Erythroblast (primary cell): Measurements from ENCODE around the gene HELZ2.

Source experiments
- GATA1 ChIP-seq: IDR thresholded peaks from 2 replicates; pipeline ENCODE4 v1.6.1; 2011; ENCODE audit warnings: low read depth, mild to moderate bottlenecking, control low read depth, low read length, moderate library complexity
- POLR2A ChIP-seq: IDR thresholded peaks from 2 replicates; pipeline ENCODE4 v1.6.1; 2011; ENCODE audit warnings: mild to moderate bottlenecking, low read length

- TF ChIP-seq GATA1, result no peak
- TF ChIP-seq POLR2A, result no peak
These were observed 2.3 kb upstream of the HELZ2 start for GRCh38 chr20:63576311-63576710.
